Measurements from ENCODE around the gene FOXP1. TPM values are rescaled to one million over a fixed set of nuclear protein-coding genes. Genes with fewer than 3 reads are reported as not detected.

The FOXP1 gene
- total and polyA plus RNA-seq, 2 experiments from 2014 or later = 37.4 to 59.9 TPM

DNA sequence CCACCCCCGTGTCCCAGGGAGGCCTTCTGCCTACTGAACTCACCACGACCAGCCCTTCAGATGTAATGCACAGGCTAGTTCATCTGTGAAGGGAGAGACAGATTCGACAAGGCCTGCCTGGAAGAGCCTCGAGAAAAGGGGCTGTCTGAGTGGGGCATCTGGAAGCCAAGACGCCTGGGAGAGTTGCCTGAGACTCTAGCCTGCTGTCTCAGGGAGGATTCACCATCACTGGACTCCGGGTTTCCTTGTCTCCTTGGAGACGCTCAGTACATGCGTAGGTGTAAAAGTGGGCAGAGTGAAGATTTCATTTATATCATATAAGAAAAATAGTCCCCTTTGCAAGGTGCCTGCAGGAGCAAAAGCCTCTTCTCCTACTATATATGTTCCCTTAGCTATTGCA lies 468.9 kb downstream of the FOXP1 start:
- Histone ChIP-seq H4K20me1 (ENCODE audit: insufficient read depth) (no peaks in the 10 kb centered on the region), H3K4me2 (ENCODE audit: unreplicated experiment) (no peak overlapping the region), H3K27me3 (replicated peaks; ENCODE audit: insufficient read depth) (no peaks in the 10 kb centered on the region), H3K9me2 (ENCODE audit: insufficient read depth) (no peaks in the 10 kb centered on the region), H3K9me3 (ENCODE audit: low read depth) (no peaks in the 10 kb centered on the region), H3K79me2 (ENCODE audit: insufficient read depth) (no peaks in the 10 kb centered on the region), H3K4me1 (ENCODE audit: insufficient read depth) (peaks cover 43% of the 10 kb centered on the region), H3F3A (ENCODE audit: insufficient read depth) (peaks cover 47% of the 10 kb centered on the region), H3K4me3 (no peak overlapping the region), H3K36me3 (ENCODE audit: low read depth) (no peaks in the 10 kb centered on the region), H2AFZ (no peak overlapping the region), H3K9ac (no peak overlapping the region), H3K27ac (no peak overlapping the region)
- TF ChIP-seq EZH2 (IDR thresholded peaks at IDR 0.05; ENCODE audit: insufficient read depth, poor library complexity, severe bottlenecking) = no peak
- TF ChIP-seq EZH2phosphoT487 (IDR thresholded peaks at IDR 0.05; ENCODE audit: insufficient read depth, low read depth) = no peak
- no peak for DNase-seq
- in situ Hi-C loops (cut with MboI) = loop anchor here (25.0 kb wide), 1 partner anchor 473 kb away; the partner anchor contains the start of gene FOXP1
- WGBS, 2 experiments (ENCODE audit: low coverage in 1 of 2, low lambda C conversion rate in 2 of 2, missing lambda C conversion rate in 2 of 2) = 90% methylated on average over 8 of the region's 8 CpGs

DNA sequence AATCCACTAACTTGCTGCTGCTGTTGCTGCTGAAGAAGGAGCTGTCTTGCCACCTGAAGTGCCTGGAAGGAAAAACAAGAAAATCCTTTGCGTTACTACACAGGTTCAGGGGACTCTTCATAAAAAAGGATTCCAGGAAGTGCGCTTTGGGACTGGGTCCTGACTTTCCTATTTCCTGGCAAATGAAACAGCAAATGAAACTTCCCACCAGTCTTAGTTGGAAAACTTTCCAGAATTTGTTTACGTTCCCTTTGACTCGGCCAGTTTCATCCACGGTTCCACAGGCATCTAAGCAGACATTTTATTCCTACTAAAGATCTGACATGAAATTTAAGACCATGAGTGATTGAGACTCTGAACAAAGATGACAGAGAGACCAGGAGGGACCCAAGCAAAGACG lies 471.0 kb downstream of the FOXP1 start:
- Histone ChIP-seq H3K79me2 (ENCODE audit: insufficient read depth) (no peaks in the 10 kb centered on the region), H3K4me2 (ENCODE audit: unreplicated experiment) (no peak overlapping the region), H3K27me3 (replicated peaks; ENCODE audit: insufficient read depth) (no peaks in the 10 kb centered on the region), H3K9me3 (ENCODE audit: low read depth) (no peaks in the 10 kb centered on the region), H3F3A (ENCODE audit: insufficient read depth) (peaks cover 47% of the 10 kb centered on the region), H3K9ac (peak overlapping the region; percentile 29; the same call in 1 of the 2 replicates), H3K27ac (peak overlapping the region; percentile 61), H3K9me2 (ENCODE audit: insufficient read depth) (no peaks in the 10 kb centered on the region), H3K4me1 (ENCODE audit: insufficient read depth) (peaks cover 49% of the 10 kb centered on the region), H4K20me1 (ENCODE audit: insufficient read depth) (no peaks in the 10 kb centered on the region), H2AFZ (no peak overlapping the region), H3K4me3 (no peak overlapping the region), H3K36me3 (ENCODE audit: low read depth) (no peaks in the 10 kb centered on the region)
- 80 to 81% methylated on average over 6 of the region's 6 CpGs for WGBS, 2 experiments (ENCODE audit: low coverage in 1 of 2, low lambda C conversion rate in 2 of 2, missing lambda C conversion rate in 2 of 2)
- TF ChIP-seq EZH2phosphoT487 (IDR thresholded peaks at IDR 0.05; ENCODE audit: insufficient read depth, low read depth) (no peak), EZH2 (IDR thresholded peaks at IDR 0.05; ENCODE audit: insufficient read depth, poor library complexity, severe bottlenecking) (no peak)
- in situ Hi-C loops (cut with MboI) = loop anchor here (25.0 kb wide), 1 partner anchor 475 kb away; the partner anchor contains the start of gene FOXP1
- DNase-seq = no peak

DNA sequence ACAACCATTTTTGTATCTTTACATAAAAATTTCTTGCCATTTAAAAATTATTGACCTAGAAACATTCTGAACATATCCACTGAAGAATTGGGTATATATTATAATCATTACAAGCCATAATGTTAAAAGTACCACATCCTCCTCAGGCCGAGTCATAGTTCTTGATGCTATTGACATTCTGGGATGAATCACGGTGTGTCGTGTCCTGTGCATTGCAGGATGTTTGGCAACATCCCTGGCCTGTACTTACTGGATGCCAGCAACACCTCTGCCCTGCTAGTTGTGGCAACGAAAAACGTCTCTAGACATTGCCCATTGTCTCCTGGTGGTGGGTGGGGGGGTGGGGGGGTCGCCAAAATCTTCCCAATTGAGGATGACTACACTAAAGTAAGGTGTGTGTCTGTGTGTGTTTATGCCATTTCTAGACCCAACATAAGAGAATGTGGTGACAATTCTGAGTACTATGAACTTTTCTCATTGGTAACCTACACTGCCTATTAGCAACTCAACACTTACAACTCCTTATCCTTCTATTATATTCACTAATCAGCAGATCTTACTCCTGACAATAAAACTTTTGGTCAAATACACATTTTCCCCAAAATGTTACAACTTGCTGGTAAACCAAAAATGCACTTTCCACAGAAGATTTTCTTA lies 471.6 kb downstream of the FOXP1 start:
- H3F3A ChIP-seq (ENCODE audit: insufficient read depth) = peaks cover 43% of the 10 kb centered on the region
- TF ChIP-seq EZH2phosphoT487 (IDR thresholded peaks at IDR 0.05; ENCODE audit: insufficient read depth, low read depth) (no peak), EZH2 (IDR thresholded peaks at IDR 0.05; ENCODE audit: insufficient read depth, poor library complexity, severe bottlenecking) (no peak)
- no peaks in the 10 kb centered on the region for H3K9me3 ChIP-seq (ENCODE audit: low read depth)
- no peak overlapping the region for H3K4me2 ChIP-seq (ENCODE audit: unreplicated experiment)
- H3K9ac ChIP-seq = peak overlapping the region; percentile 40
- H3K27ac ChIP-seq = peak overlapping the region; percentile 90
- DNase-seq = peak; percentile 97
- H3K27me3 ChIP-seq (replicated peaks; ENCODE audit: insufficient read depth) = no peaks in the 10 kb centered on the region
- H3K36me3 ChIP-seq (ENCODE audit: low read depth) = no peaks in the 10 kb centered on the region
- H3K9me2 ChIP-seq (ENCODE audit: insufficient read depth) = no peaks in the 10 kb centered on the region
- H3K4me1 ChIP-seq (ENCODE audit: insufficient read depth) = peaks cover 45% of the 10 kb centered on the region
- no peak overlapping the region for H3K4me3 ChIP-seq
- H4K20me1 ChIP-seq (ENCODE audit: insufficient read depth) = no peaks in the 10 kb centered on the region
- no peaks in the 10 kb centered on the region for H3K79me2 ChIP-seq (ENCODE audit: insufficient read depth)
- 1% methylated on average over 6 of the region's 6 CpGs for WGBS, 2 experiments (ENCODE audit: low coverage in 1 of 2, low lambda C conversion rate in 2 of 2, missing lambda C conversion rate in 2 of 2)
- in situ Hi-C loops (cut with MboI) = loop anchor here (25.0 kb wide), 1 partner anchor 475 kb away; the partner anchor contains the start of gene FOXP1
- H2AFZ ChIP-seq = no peak overlapping the region

DNA sequence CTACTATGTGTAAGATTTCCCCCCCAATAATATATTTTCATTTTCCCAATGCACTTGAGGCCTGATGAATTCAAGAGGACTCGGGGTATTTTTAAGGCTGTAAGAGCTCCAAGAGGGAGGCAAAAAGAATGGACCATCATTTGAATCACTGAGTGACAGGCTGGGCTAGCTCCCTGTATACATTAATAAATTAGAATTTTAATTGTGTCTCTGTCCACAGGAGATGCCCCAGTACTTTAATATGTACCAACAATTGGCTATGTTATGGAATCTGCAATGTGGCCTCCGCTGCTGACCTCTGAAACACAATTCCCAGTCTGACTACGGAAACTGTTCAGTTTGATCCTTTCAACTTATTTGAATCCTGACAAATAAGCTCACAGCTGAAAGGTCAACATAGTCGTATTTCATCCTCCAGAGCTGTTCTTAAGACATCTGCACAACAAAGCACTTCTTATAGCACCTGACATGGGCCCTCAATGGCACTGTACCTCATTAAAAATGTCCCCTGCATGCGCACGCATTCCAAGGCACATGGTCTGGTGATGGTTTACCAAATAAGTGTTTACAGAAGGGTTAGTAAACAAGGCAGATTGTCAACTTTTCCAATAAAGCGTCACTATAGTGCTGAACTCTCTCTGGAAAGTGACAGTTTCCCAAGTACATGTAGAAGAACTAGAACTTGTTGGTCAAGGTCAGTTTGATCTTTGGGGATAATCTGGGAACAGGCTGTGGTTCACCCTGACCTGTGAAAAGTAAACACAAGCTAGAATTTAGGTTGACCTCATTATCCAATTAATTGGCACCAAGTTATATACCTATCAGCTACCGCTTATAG lies 472.9 kb downstream of the FOXP1 start:
- Histone ChIP-seq H3K9me2 (ENCODE audit: insufficient read depth) (no peaks in the 10 kb centered on the region), H4K20me1 (ENCODE audit: insufficient read depth) (no peaks in the 10 kb centered on the region), H3K27me3 (replicated peaks; ENCODE audit: insufficient read depth) (no peaks in the 10 kb centered on the region), H3K79me2 (ENCODE audit: insufficient read depth) (no peaks in the 10 kb centered on the region), H3K4me2 (ENCODE audit: unreplicated experiment) (no peak overlapping the region), H3K27ac (peak overlapping the region; percentile 90), H3F3A (ENCODE audit: insufficient read depth) (peaks cover 33% of the 10 kb centered on the region), H3K9ac (peak overlapping the region; percentile 40; the same call in 1 of the 2 replicates), H2AFZ (no peak overlapping the region), H3K9me3 (ENCODE audit: low read depth) (no peaks in the 10 kb centered on the region), H3K4me3 (no peak overlapping the region), H3K4me1 (ENCODE audit: insufficient read depth) (peaks cover 45% of the 10 kb centered on the region), H3K36me3 (ENCODE audit: low read depth) (no peaks in the 10 kb centered on the region)
- TF ChIP-seq EZH2phosphoT487 (IDR thresholded peaks at IDR 0.05; ENCODE audit: insufficient read depth, low read depth) = no peak
- no peak for TF ChIP-seq EZH2 (IDR thresholded peaks at IDR 0.05; ENCODE audit: insufficient read depth, poor library complexity, severe bottlenecking)
- in situ Hi-C loops (cut with MboI) = loop anchor here (25.0 kb wide), 1 partner anchor 477 kb away; the partner anchor contains the start of gene FOXP1
- no peak for DNase-seq
- WGBS, 2 experiments (ENCODE audit: low coverage in 1 of 2, low lambda C conversion rate in 2 of 2, missing lambda C conversion rate in 2 of 2) = 96 to 97% methylated on average over 8 of the region's 8 CpGs
